Tibial nerve (tissue), 4 donors: ENCODE measurements around the gene MRLN. TPM values are rescaled to one million over a fixed set of nuclear protein-coding genes. Genes with fewer than 3 reads are reported as not detected.

Source experiments
- DNase-seq, 2 donors: peaks; one replicate each; pipeline ENCODE4 v3.0.0-alpha.2; 2019; ENCODE audit warnings: low spot score in 2 of 2
- H3K27ac ChIP-seq, 4 donors: fragments of 200-600 bp; sonication (generic) in 3 of 4; one replicate each; pipeline ENCODE4 v1.5.1; 2017 to 2019; ENCODE audit warnings: mild to moderate bottlenecking in 1 of 4
- H3K27me3 ChIP-seq, 2 donors: fragments of 200-600 bp; sonication (generic) in 1 of 2; one replicate each; pipeline versions ENCODE4 v1.5.1 to v1.6.0; 2017 to 2019
- H3K36me3 ChIP-seq, 3 donors: fragments of 200-600 bp; sonication (generic); one replicate each; pipeline ENCODE4 v1.5.1; 2018 to 2019
- H3K4me1 ChIP-seq, 4 donors: fragments of 200-600 bp; sonication (generic) in 3 of 4; one replicate each; pipeline ENCODE4 v1.5.1; 2017 to 2019
- H3K4me3 ChIP-seq, 4 donors: fragments of 200-600 bp; sonication (generic) in 3 of 4; one replicate each; pipeline ENCODE4 v1.5.1; 2017 to 2019; ENCODE audit warnings: mild to moderate bottlenecking in 1 of 4, moderate library complexity in 1 of 4
- H3K9me3 ChIP-seq, 4 donors: fragments of 200-600 bp; sonication (generic) in 3 of 4; one replicate each; pipeline ENCODE4 v1.5.1; 2017 to 2019
- CTCF ChIP-seq, 5 experiments: fragments of 200-600 bp in 3 of 5; fragments of 450-650 bp in 2 of 5; sonication (generic) in 3 of 5; IDR thresholded peaks; one replicate each; pipeline ENCODE4 v1.5.1; 2016 to 2019; ENCODE audit warnings: antibody characterized with exemption in 5 of 5, mild to moderate bottlenecking in 3 of 5, moderate library complexity in 2 of 5
- EP300 ChIP-seq, 2 donors: sonication (generic); formaldehyde crosslinking; IDR thresholded peaks; one replicate each; pipeline ENCODE4 v1.6.1; 2017; ENCODE audit warnings: antibody characterized with exemption in 2 of 2, mild to moderate bottlenecking in 1 of 2
- POLR2A ChIP-seq, 2 donors: fragments of 450-650 bp; IDR thresholded peaks; one replicate each; pipeline ENCODE4 v1.6.1; 2017; ENCODE audit warnings: antibody characterized with exemption in 2 of 2, mild to moderate bottlenecking in 2 of 2, moderate library complexity in 2 of 2
- WGBS, 2 donors: methylation state at CpG; one replicate each; pipeline ENCODE4 v1.1.5; 2018; 5-methylcytosine and 5-hydroxymethylcytosine counted together
- total RNA-seq, 4 donors: library from RNA; depleted of rRNA; stranded (reverse); fragments of >200 nt; gene quantifications; one replicate each; pipeline ENCODE4 v1.1.0, GENCODE V29; 2016

The MRLN gene
- total RNA-seq, 4 donors from 2014 or later: not detected

- DNase-seq: no peak
- Histone ChIP-seq H3K4me1 (no peaks in the 10 kb centered on the region), H3K9me3 (peaks cover 0 to 10% (median 0%) of the 10 kb centered on the region in 4 donors), H3K36me3 (no peaks in the 10 kb centered on the region), H3K27me3 (no peaks in the 10 kb centered on the region), H3K27ac (no peak overlapping the region), H3K4me3 (no peak overlapping the region)
- TF ChIP-seq CTCF (IDR thresholded peaks at IDR 0.05) (no peak), POLR2A (IDR thresholded peaks at IDR 0.05) (no peak), EP300 (IDR thresholded peaks at IDR 0.05) (no peak)
- 41 to 57% methylated on average over 3 of the region's 3 CpGs for WGBS, 2 donors
These were observed 4.7 kb upstream of the MRLN start for GRCh38 chr10:59757966-59758365.

GRCh38 chr10:59754951-59755350 is 1.7 kb upstream of the MRLN start:
- H3K9me3 ChIP-seq: peaks cover 0 to 5% (median 0%) of the 10 kb centered on the region in 4 donors
- no peak for DNase-seq
- H3K4me1 ChIP-seq: no peaks in the 10 kb centered on the region
- H3K36me3 ChIP-seq: no peaks in the 10 kb centered on the region
- no peak overlapping the region for H3K27ac ChIP-seq
- WGBS, 2 donors: 92 to 95% methylated on average over 4 of the region's 4 CpGs
- no peaks in the 10 kb centered on the region for H3K27me3 ChIP-seq
- H3K4me3 ChIP-seq: no peak overlapping the region
- TF ChIP-seq CTCF (IDR thresholded peaks at IDR 0.05) (no peak), POLR2A (IDR thresholded peaks at IDR 0.05) (no peak), EP300 (IDR thresholded peaks at IDR 0.05) (no peak)

- no peaks in the 10 kb centered on the region for H3K36me3 ChIP-seq
- no peak for DNase-seq
- no peak for TF ChIP-seq EP300 (IDR thresholded peaks at IDR 0.05)
- no peak for TF ChIP-seq CTCF (IDR thresholded peaks at IDR 0.05)
- no peak for TF ChIP-seq POLR2A (IDR thresholded peaks at IDR 0.05)
- no peaks in the 10 kb centered on the region for H3K9me3 ChIP-seq
- 64 to 71% methylated on average over 2 of the region's 2 CpGs for WGBS, 2 donors
- no peaks in the 10 kb centered on the region for H3K27me3 ChIP-seq
- H3K4me3 ChIP-seq: no peak overlapping the region
- H3K4me1 ChIP-seq: no peaks in the 10 kb centered on the region
- no peak overlapping the region for H3K27ac ChIP-seq
These were observed 846 bp downstream of the MRLN start for GRCh38 chr10:59752278-59752940.

- no peaks in the 10 kb centered on the region for H3K36me3 ChIP-seq
- no peak overlapping the region for H3K27ac ChIP-seq
- no peak for TF ChIP-seq CTCF (IDR thresholded peaks at IDR 0.05)
- no peak for TF ChIP-seq EP300 (IDR thresholded peaks at IDR 0.05)
- TF ChIP-seq POLR2A (IDR thresholded peaks at IDR 0.05): no peak
- no peaks in the 10 kb centered on the region for H3K9me3 ChIP-seq
- WGBS, 2 donors: 75 to 84% methylated on average over 12 of the region's 12 CpGs
- H3K4me1 ChIP-seq: no peaks in the 10 kb centered on the region
- no peak for DNase-seq
- no peak overlapping the region for H3K4me3 ChIP-seq
- no peaks in the 10 kb centered on the region for H3K27me3 ChIP-seq
These were observed 2.9 kb downstream of the MRLN start for GRCh38 chr10:59750155-59750945.

GRCh38 chr10:59748834-59749233 is 4.4 kb downstream of the MRLN start:
- Histone ChIP-seq H3K27ac (no peak overlapping the region), H3K9me3 (no peaks in the 10 kb centered on the region), H3K4me1 (no peaks in the 10 kb centered on the region), H3K27me3 (no peaks in the 10 kb centered on the region), H3K4me3 (no peak overlapping the region), H3K36me3 (no peaks in the 10 kb centered on the region)
- no peak for TF ChIP-seq CTCF (IDR thresholded peaks at IDR 0.05)
- TF ChIP-seq POLR2A (IDR thresholded peaks at IDR 0.05): no peak
- no peak for TF ChIP-seq EP300 (IDR thresholded peaks at IDR 0.05)
- 74 to 81% methylated on average over 1 of the region's 1 CpG for WGBS, 2 donors
- no peak for DNase-seq
